Glutamatergic neuron (in vitro differentiated cells): ENCODE data around the gene RHOXF1. TPM values are rescaled to one million over a fixed set of nuclear protein-coding genes. Genes with fewer than 3 reads are reported as not detected.
"Not testable (repeated sequence)": the region's sequence is repeated elsewhere in the genome, so short reads cannot be mapped to it uniquely, and the experiment has no call there.

Experiments
- DNase-seq: peaks from one replicate; pipeline ENCODE4 v3.0.0; 2022
- H3K27ac Mint-ChIP-seq: one replicate; pipeline ENCODE4 v1.8.0; 2020; ENCODE audit warnings: mild to moderate bottlenecking, mixed read lengths, inconsistent platforms; ENCODE audit not compliant: unreplicated experiment
- H3K27me3 Mint-ChIP-seq: one replicate; pipeline ENCODE4 v1.8.0; 2020; ENCODE audit warnings: mild to moderate bottlenecking, moderate library complexity, mixed read lengths, inconsistent platforms; ENCODE audit not compliant: unreplicated experiment
- H3K36me3 Mint-ChIP-seq: one replicate; pipeline ENCODE4 v1.8.0; 2020; ENCODE audit warnings: mild to moderate bottlenecking, mixed read lengths, inconsistent platforms; ENCODE audit not compliant: unreplicated experiment
- H3K4me1 Mint-ChIP-seq: one replicate; pipeline ENCODE4 v1.8.0; 2020; ENCODE audit warnings: mild to moderate bottlenecking, low read depth, mixed read lengths, inconsistent platforms; ENCODE audit not compliant: unreplicated experiment
- H3K4me3 Mint-ChIP-seq: one replicate; pipeline ENCODE4 v1.8.0; 2020; ENCODE audit warnings: mild to moderate bottlenecking, mixed read lengths, inconsistent platforms; ENCODE audit not compliant: unreplicated experiment
- H3K9me3 Mint-ChIP-seq: one replicate; pipeline ENCODE4 v1.8.0; 2020; ENCODE audit warnings: mild to moderate bottlenecking, moderate library complexity, mixed read lengths, inconsistent platforms; ENCODE audit not compliant: unreplicated experiment
- total RNA-seq: library from RNA; stranded (reverse); fragmentation: NEBNext Ultra II Directional; extraction: Animal tissue kit (Norgen Biotek cat#: 25700); gene quantifications from one replicate; pipeline ENCODE4 v1.2.1, GENCODE V29; 2021; ENCODE audit not compliant: unreplicated experiment
- TF ChIP-seq, protein P1 (sequence below): fragments of 200-600 bp; sonication (generic); IDR thresholded peaks from one replicate; pipeline ENCODE4 v1.5.0; 2021; ENCODE audit not compliant: partially characterized antibody, unreplicated experiment

The RHOXF1 gene
- total RNA-seq, 1 donor from 2014 or later = 0.98 TPM

DNA sequence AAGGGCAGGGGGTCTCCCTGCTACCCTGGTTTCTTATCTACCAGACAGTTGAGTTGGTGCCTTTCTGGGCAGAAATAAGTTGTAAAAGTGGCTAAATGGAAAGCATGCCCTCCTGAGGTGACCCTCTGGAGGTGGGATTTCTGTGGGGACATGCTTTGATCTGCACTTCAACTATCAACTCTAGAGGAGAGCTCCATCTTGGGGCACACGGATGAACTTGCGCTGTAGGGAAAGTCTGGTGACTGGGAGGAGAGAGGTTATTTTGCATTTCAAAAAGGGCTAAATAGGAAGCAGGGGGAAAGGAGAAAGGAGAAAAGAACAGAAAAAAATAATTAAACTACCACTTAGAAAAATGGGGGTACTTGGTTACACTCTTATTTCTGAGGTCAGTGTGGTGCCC, 25.5 kb downstream of the RHOXF1 start:
- Mint-ChIP-seq H3K4me3 (no peak overlapping the region), H3K27ac (no peak overlapping the region), H3K27me3 (peaks cover 2% of the 10 kb centered on the region), H3K4me1 (no peaks in the 10 kb centered on the region), H3K9me3 (no peaks in the 10 kb centered on the region), H3K36me3 (no peaks in the 10 kb centered on the region)
- TF ChIP-seq, protein P1, sequence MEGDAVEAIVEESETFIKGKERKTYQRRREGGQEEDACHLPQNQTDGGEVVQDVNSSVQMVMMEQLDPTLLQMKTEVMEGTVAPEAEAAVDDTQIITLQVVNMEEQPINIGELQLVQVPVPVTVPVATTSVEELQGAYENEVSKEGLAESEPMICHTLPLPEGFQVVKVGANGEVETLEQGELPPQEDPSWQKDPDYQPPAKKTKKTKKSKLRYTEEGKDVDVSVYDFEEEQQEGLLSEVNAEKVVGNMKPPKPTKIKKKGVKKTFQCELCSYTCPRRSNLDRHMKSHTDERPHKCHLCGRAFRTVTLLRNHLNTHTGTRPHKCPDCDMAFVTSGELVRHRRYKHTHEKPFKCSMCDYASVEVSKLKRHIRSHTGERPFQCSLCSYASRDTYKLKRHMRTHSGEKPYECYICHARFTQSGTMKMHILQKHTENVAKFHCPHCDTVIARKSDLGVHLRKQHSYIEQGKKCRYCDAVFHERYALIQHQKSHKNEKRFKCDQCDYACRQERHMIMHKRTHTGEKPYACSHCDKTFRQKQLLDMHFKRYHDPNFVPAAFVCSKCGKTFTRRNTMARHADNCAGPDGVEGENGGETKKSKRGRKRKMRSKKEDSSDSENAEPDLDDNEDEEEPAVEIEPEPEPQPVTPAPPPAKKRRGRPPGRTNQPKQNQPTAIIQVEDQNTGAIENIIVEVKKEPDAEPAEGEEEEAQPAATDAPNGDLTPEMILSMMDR = no peak
- DNase-seq = no peak

DNA sequence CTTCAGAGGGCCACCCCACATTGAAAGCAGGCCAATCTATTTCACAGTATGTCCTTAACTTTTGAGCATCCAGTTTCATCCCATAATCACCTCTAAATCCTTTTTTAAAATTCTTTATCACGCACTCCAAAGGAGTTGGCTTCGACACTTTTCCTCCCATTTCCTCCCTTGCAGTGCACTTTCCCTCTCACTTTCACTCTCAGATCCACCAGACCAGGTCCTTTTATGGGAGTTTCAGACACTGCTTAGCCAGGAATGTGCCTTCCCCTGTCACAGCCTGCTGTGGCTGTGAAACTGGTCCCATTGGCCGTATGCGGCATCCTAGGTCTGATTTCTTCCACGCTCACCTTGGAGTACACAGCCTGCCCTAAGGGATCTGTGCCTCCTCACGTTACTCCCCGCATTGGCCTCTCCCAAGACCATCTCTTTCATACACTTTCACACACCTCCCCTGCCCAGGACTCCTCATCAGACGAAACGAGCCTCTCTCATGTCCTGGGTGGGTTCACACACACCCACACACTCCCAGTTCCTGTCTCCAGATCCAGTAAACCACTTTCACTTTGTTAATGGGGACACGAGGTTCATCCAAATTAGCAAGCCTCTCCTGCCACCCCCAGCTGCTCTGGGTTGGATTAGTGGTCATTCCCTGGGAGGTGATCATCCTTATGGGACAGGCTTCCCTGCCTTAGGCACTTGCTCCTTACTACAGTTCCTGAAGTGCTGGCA, 28.3 kb downstream of the RHOXF1 start:
- DNase-seq = no peak
- Mint-ChIP-seq H3K27ac (no peak overlapping the region), H3K4me1 (no peaks in the 10 kb centered on the region), H3K27me3 (peaks cover 2% of the 10 kb centered on the region), H3K9me3 (no peaks in the 10 kb centered on the region), H3K4me3 (no peak overlapping the region), H3K36me3 (no peaks in the 10 kb centered on the region)
- TF ChIP-seq, protein P1 = no peak

DNA sequence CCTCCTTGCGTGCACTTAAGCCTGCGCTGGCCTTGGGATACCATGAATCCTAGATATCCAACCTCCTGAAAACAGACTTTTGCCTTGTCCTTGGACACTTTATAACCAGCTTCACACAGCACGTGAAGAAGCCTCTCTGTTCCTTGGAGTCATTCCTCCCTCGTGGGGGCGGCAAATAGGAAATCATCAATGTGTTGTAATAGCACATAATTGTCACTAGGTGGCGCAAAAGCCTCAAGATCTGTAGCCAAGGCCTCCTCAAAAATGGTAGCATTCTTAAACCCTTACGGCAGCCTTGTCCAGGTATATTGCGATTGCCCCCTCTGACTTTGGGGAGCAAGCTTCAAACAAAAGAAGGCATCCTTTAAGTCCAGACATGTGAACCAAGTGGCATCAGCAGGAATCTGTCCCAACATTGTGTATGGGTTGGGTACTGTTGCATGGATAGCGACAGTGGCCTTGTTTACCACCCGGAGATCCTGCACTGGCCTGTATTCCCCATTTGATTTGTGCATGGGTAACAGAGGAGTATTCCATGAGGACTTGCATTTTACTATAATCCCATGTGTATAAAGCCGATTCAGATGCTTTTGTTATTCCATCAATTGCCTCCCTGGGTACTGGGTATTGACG, 30.0 kb downstream of the RHOXF1 start:
- not testable (repeated sequence) for H3K9me3 Mint-ChIP-seq, H3K27ac Mint-ChIP-seq, H3K27me3 Mint-ChIP-seq, H3K4me1 Mint-ChIP-seq, H3K36me3 Mint-ChIP-seq, DNase-seq, H3K4me3 Mint-ChIP-seq

DNA sequence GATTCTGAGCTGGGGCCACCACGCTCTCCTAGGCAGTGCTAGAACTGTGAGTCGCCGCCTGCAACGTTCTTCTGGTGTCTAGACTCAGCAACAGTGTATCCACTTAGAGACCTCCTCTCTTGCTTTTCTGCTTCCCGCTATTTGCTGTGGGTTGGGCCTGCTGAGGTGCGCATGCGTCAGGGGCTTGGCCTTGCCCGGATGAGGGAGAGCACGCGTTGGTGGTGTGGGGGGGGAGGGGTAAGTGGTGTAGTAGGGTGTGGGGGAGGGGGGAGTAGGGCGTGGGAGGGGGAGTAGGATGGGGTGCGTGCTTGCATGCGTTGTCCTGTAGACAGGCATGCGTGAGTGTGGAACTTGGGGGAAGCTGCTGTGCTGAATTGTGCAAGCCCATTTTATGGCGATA, 38.1 kb downstream of the RHOXF1 start, which contains the start of gene RHOXF2B:
Gene RHOXF2B (minus strand): TSS at position 101 of the 400 bp plus-strand sequence. CDS start 138 bp downstream, outside the sequence.
- not testable (repeated sequence) for H3K4me3 Mint-ChIP-seq, H3K27me3 Mint-ChIP-seq, H3K36me3 Mint-ChIP-seq, H3K9me3 Mint-ChIP-seq, H3K4me1 Mint-ChIP-seq, DNase-seq, H3K27ac Mint-ChIP-seq

DNA sequence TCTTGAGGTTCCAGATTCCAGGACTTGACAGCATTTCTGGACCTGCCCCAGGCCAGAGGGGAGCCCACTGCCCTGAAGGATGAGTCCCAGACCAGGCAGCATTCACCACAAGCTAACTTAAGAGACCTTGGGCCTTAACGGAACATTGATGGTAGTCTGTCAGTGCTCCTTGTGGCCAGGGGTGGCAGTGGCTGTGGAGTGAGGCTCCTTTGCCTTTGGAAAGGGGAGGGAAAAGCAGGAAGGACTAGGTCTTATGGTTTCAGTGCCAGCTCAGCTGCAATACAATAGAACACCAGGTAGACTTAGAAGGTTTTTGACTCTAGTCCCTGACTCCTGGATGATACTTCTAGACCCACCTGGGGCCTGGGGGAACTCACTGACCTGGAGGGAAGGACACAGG, 49.5 kb downstream of the RHOXF1 start:
- not testable (repeated sequence) for H3K4me1 Mint-ChIP-seq, DNase-seq, H3K36me3 Mint-ChIP-seq, H3K4me3 Mint-ChIP-seq, H3K27ac Mint-ChIP-seq, H3K27me3 Mint-ChIP-seq, H3K9me3 Mint-ChIP-seq

Other genes starting within 250 kb of the RHOXF1 start
- 19.1 TPM for gene RNF113A, start 244.2 kb downstream of the RHOXF1 start, total RNA-seq
- gene NDUFA1, start 244.1 kb downstream of the RHOXF1 start, total RNA-seq = 61.6 TPM
- gene AKAP14, start 220.0 kb downstream of the RHOXF1 start, total RNA-seq = not detected
- 7.8 TPM for gene NKAP, start 172.2 kb downstream of the RHOXF1 start, total RNA-seq
- not detected for gene RHOXF2B, start 38.2 kb downstream of the RHOXF1 start, total RNA-seq
- gene RHOXF2, start 42.7 kb upstream of the RHOXF1 start, total RNA-seq = not detected
- gene ZBTB33, start 134.9 kb upstream of the RHOXF1 start, total RNA-seq = 24.3 TPM
- 7.6 TPM for gene TMEM255A, start 195.5 kb upstream of the RHOXF1 start, total RNA-seq
- not detected for gene ATP1B4, start 246.2 kb upstream of the RHOXF1 start, total RNA-seq